A549 (cell line): ENCODE data around the gene CCDC187. TPM values are rescaled to one million over a fixed set of nuclear protein-coding genes. Genes with fewer than 3 reads are reported as not detected.

ENCODE experiments used
- ATAC-seq, 2 experiments: fragments of 200-7000 bp in 1 of 2; fragments of >200 bp in 1 of 2; cut with Nextera tagmentation in 1 of 2; cut with Tn5 transposase in 1 of 2; 3 replicates each; pipeline versions ENCODE4 v1.8.0 to v1.9.1; 2018 to 2020; ENCODE audit warnings: mild to moderate bottlenecking in 1 of 2, moderate library complexity in 1 of 2
- CTCF ChIA-PET: fragments of 300-600 bp; sonication (Branson Sonifier 250); formaldehyde crosslinking; extraction: SDS; loops from one replicate; lab custom pipeline; 2021; ENCODE audit warnings: antibody characterized with exemption, inconsistent platforms; lab: Yijun Ruan, JAX
- POLR2A ChIA-PET: fragments of 350-600 bp; formaldehyde crosslinking; extraction: SDS; loops from one replicate; lab custom pipeline; 2021; ENCODE audit warnings: antibody characterized with exemption, inconsistent platforms; lab: Yijun Ruan, JAX
- DNase-seq, 2 experiments: peaks; one replicate each; pipeline versions ENCODE4 v3.0.0 to v3.0.0-alpha.2; 2011 to 2016; ENCODE audit warnings: low read depth in 1 of 2, low spot score in 1 of 2
- FAIRE-seq: peaks from 2 replicates; lab custom pipeline; 2011; peaks lifted over from hg19 to GRCh38; lab: Jason Lieb, UNC
- H3K27ac ChIP-seq, 2 experiments: fragments of >200 bp; sonication (Bioruptor Twin); formaldehyde crosslinking; 3 replicates each; pipeline ENCODE4 v1.5.1; 2016 to 2017
- H3K4me1 ChIP-seq: fragments of >200 bp; sonication (Bioruptor Twin); formaldehyde crosslinking; 3 replicates; pipeline ENCODE4 v1.6.1; 2016
- H3K4me2 ChIP-seq: fragments of >200 bp; sonication (Bioruptor Twin); formaldehyde crosslinking; 3 replicates; pipeline ENCODE4 v1.6.1; 2016
- H3K4me3 ChIP-seq: fragments of >200 bp; sonication (Bioruptor Twin); formaldehyde crosslinking; 3 replicates; pipeline ENCODE4 v1.5.1; 2016
- H3K9me3 ChIP-seq: fragments of >200 bp; sonication (Bioruptor Twin); formaldehyde crosslinking; 3 replicates; pipeline ENCODE4 v1.6.1; 2016
- ATOH8 ChIP-seq: fragments of 250-450 bp; sonication (Bioruptor Pico); IDR thresholded peaks from 2 replicates; pipeline ENCODE4 v1.5.0; 2020; ENCODE audit warnings: low read depth, mild to moderate bottlenecking, moderate library complexity
- BCL3 ChIP-seq: fragments of >200 bp; sonication (Bioruptor Twin); formaldehyde crosslinking; IDR thresholded peaks from 3 replicates; pipeline ENCODE4 v1.6.1; 2016
- BHLHE40 ChIP-seq: IDR thresholded peaks from 2 replicates; pipeline ENCODE4 v1.6.1; 2012; ENCODE audit warnings: low read depth, low read length, inconsistent platforms
- CBX2 ChIP-seq: fragments of 200-600 bp; sonication (generic); IDR thresholded peaks from 2 replicates; pipeline ENCODE4 v1.6.1; 2016; ENCODE audit warnings: low read depth, mild to moderate bottlenecking, borderline replicate concordance
- CEBPB ChIP-seq, 2 experiments: fragments of >200 bp in 1 of 2; sonication (Bioruptor Twin) in 1 of 2; formaldehyde crosslinking in 1 of 2; IDR thresholded peaks; 2 replicates each; pipeline ENCODE4 v1.6.1; 2012 to 2016
- CHD2 ChIP-seq: fragments of 150-350 bp; IDR thresholded peaks from 2 replicates; pipeline ENCODE4 v1.6.1; 2014; ENCODE audit warnings: low read length; ENCODE audit not compliant: partially characterized antibody
- CHD4 ChIP-seq: fragments of 200-600 bp; sonication (generic); IDR thresholded peaks from 2 replicates; pipeline ENCODE4 v1.6.1; 2016; ENCODE audit warnings: antibody characterized with exemption, mild to moderate bottlenecking, borderline replicate concordance
- ELK1 ChIP-seq: fragments of 150-350 bp; IDR thresholded peaks from 2 replicates; pipeline ENCODE4 v1.6.1; 2014; ENCODE audit warnings: low read depth, mild to moderate bottlenecking, low read length
- ESRRA ChIP-seq: fragments of 150-350 bp; IDR thresholded peaks from 2 replicates; pipeline ENCODE4 v1.6.1; 2014; ENCODE audit warnings: mild to moderate bottlenecking, low read length, borderline replicate concordance
- FOXS1 ChIP-seq: fragments of 250-450 bp; sonication (Bioruptor Pico); IDR thresholded peaks from 2 replicates; pipeline ENCODE4 v1.5.0; 2020; ENCODE audit warnings: mild to moderate bottlenecking, moderate library complexity
- HDAC2 ChIP-seq: fragments of 200-600 bp; sonication (generic); IDR thresholded peaks from 2 replicates; pipeline ENCODE4 v1.6.1; 2016
- HMGXB4 ChIP-seq: fragments of 250-450 bp; sonication (Bioruptor Pico); IDR thresholded peaks from 2 replicates; pipeline ENCODE4 v1.5.0; 2021; ENCODE audit warnings: mild to moderate bottlenecking, moderate library complexity, borderline replicate concordance
- JUN ChIP-seq, 2 experiments: fragments of >200 bp; sonication (Bioruptor Twin); formaldehyde crosslinking; IDR thresholded peaks; 2 replicates in 1 of 2; 3 replicates in 1 of 2; pipeline ENCODE4 v1.6.1; 2016 to 2017
- KDM1A ChIP-seq: fragments of 200-600 bp; sonication (generic); IDR thresholded peaks from 2 replicates; pipeline ENCODE4 v1.6.1; 2016; ENCODE audit warnings: low read depth, mild to moderate bottlenecking
- RAD21 ChIP-seq, 2 experiments: fragments of >200 bp in 1 of 2; sonication (Bioruptor Twin) in 1 of 2; formaldehyde crosslinking in 1 of 2; IDR thresholded peaks in 1 of 2; conservative IDR thresholded peaks in 1 of 2; 2 replicates in 1 of 2; 3 replicates in 1 of 2; pipeline ENCODE4 v1.6.1; 2012 to 2018; ENCODE audit warnings: inconsistent platforms in 1 of 2
- TFCP2L1 ChIP-seq: fragments of 250-450 bp; sonication (Bioruptor Pico); IDR thresholded peaks from 2 replicates; pipeline ENCODE4 v1.5.0; 2021; ENCODE audit warnings: mild to moderate bottlenecking
- TP53 ChIP-seq: fragments of 250-450 bp; sonication (Bioruptor Pico); IDR thresholded peaks from 2 replicates; pipeline ENCODE4 v1.5.0; 2021; ENCODE audit warnings: mild to moderate bottlenecking, moderate library complexity
- ZFP36 ChIP-seq: fragments of 450-650 bp; IDR thresholded peaks from 2 replicates; pipeline ENCODE4 v1.6.1; 2014; ENCODE audit warnings: borderline replicate concordance; ENCODE audit not compliant: partially characterized antibody
- WGBS: methylation state at CpG from one replicate; pipeline ENCODE4 v1.1.6; 2017; ENCODE audit errors: missing lambda C conversion rate; 5-methylcytosine and 5-hydroxymethylcytosine counted together
- polyA plus RNA-seq, 4 experiments: library from polyadenylated mRNA; depleted of rRNA in 3 of 4; stranded (reverse); fragments of >200 nt; fragmentation: RNase III in 1 of 4; extraction: RNeasy Plus Mini Kit Qiagen cat#74134 plus additional on column Dnase treatment in 1 of 4; gene quantifications; 2 replicates in 3 of 4; 3 replicates in 1 of 4; pipeline ENCODE4 v1.2.3, GENCODE V29; 2011 to 2017

Gene CCDC187
- polyA plus RNA-seq, 2 of the 4 experiments (the other 2 are of a cell fraction), result under 0.01 TPM; not detected in 1

GRCh38 chr9:136232969-136233368 is 70.9 kb downstream of the CCDC187 start:
- 91% methylated on average over 10 of the region's 10 CpGs for WGBS
- DNase-seq (no peak), ATAC-seq (no peak), FAIRE-seq (no peak)
- ChIA-PET POLR2A (no interaction called here), CTCF (interaction anchor here (0.7 kb wide), 1 partner anchor 436 kb away, joined by 3 read pairs; no protein-coding TSS in a partner anchor)
- H3K4me2 ChIP-seq, result no peak overlapping the region
- no peaks in the 10 kb centered on the region for H3K9me3 ChIP-seq
- TF ChIP-seq CEBPB (IDR thresholded peaks at IDR 0.05), result no peak
- no peak overlapping the region for H3K27ac ChIP-seq
- H3K4me1 ChIP-seq, result peaks cover 14% of the 10 kb centered on the region
- H3K4me3 ChIP-seq, result no peak overlapping the region

- Histone ChIP-seq H3K4me3 (no peak overlapping the region), H3K4me2 (no peak overlapping the region), H3K27ac (no peak overlapping the region), H3K4me1 (peaks cover 18% of the 10 kb centered on the region), H3K9me3 (no peaks in the 10 kb centered on the region)
- FAIRE-seq (no peak), DNase-seq (no peak), ATAC-seq (no peak)
- 95% methylated on average over 31 of the region's 31 CpGs for WGBS
- ChIA-PET CTCF (interaction anchor here (0.6 kb wide), 1 partner anchor 9 kb away, joined by 3 read pairs; no protein-coding TSS in a partner anchor), POLR2A (no interaction called here)
- TF ChIP-seq HDAC2, result no peak
- TF ChIP-seq BHLHE40, result no peak
- TF ChIP-seq ESRRA, result no peak
- TF ChIP-seq HMGXB4, result no peak
- TF ChIP-seq FOXS1, result no peak
- no peak for TF ChIP-seq BCL3
- TF ChIP-seq CHD4, result no peak
- TF ChIP-seq KDM1A, result no peak
- TF ChIP-seq TP53 (CRISPR knock-in tag), result no peak
These were observed 72.2 kb downstream of the CCDC187 start for GRCh38 chr9:136231478-136232297.

GRCh38 chr9:136230773-136231172 is 73.1 kb downstream of the CCDC187 start:
- Histone ChIP-seq H3K27ac (no peak overlapping the region), H3K4me1 (peaks cover 18% of the 10 kb centered on the region), H3K9me3 (no peaks in the 10 kb centered on the region), H3K4me2 (no peak overlapping the region), H3K4me3 (no peak overlapping the region)
- ATAC-seq (no peak), FAIRE-seq (no peak), DNase-seq (no peak)
- ChIA-PET POLR2A (no interaction called here), CTCF (interaction anchor here (0.5 to 1.6 kb wide), 3 partner anchors 10 to 53 kb away, joined by 3 to 5 read pairs (median 3); no protein-coding TSS in a partner anchor)
- TF ChIP-seq HMGXB4 (no peak), CHD2 (no peak), HDAC2 (no peak), ELK1 (no peak), JUN (IDR thresholded peaks at IDR 0.05) (no peak), ATOH8 (CRISPR knock-in tag) (no peak), RAD21 (conservative IDR thresholded peaks at IDR 0.05 in 1 of 2, IDR thresholded peaks at IDR 0.05 in 1 of 2) (no peak), BHLHE40 (no peak), CBX2 (no peak), ZFP36 (no peak), TFCP2L1 (CRISPR knock-in tag) (no peak)
- WGBS, result 86% methylated on average over 9 of the region's 9 CpGs
